AG04450 (cell line): ENCODE data around the gene IGF2BP3. TPM values are rescaled to one million over a fixed set of nuclear protein-coding genes. Genes with fewer than 3 reads are reported as not detected.

Experiments used
- CTCF ChIA-PET: fragments of 300-600, 350-600 bp; formaldehyde crosslinking; extraction: SDS; loops from one replicate; lab custom pipeline; 2022; ENCODE audit warnings: antibody characterized with exemption, inconsistent platforms; lab: Charles Lee
- POLR2A ChIA-PET: fragments of 350-600 bp; formaldehyde crosslinking; extraction: SDS; loops from one replicate; lab custom pipeline; 2021; ENCODE audit warnings: antibody characterized with exemption, inconsistent platforms; lab: Yijun Ruan, JAX
- DNase-seq: peaks from one replicate; pipeline ENCODE4 v3.0.0-alpha.2; 2011; ENCODE audit warnings: low read depth, low spot score
- H3K27ac ChIP-seq: one replicate; pipeline ENCODE4 v1.5.1; 2012; ENCODE audit warnings: low read depth, low read length, control low read depth
- H3K27me3 ChIP-seq: one replicate; pipeline ENCODE4 v1.6.0; 2012; ENCODE audit warnings: low read length; ENCODE audit not compliant: control insufficient read depth, insufficient read depth
- H3K4me3 ChIP-seq: 2 replicates; pipeline ENCODE4 v1.5.1; 2011; ENCODE audit warnings: mild to moderate bottlenecking, low read depth, low read length, control low read depth
- H3K9me3 ChIP-seq: 2 replicates; pipeline ENCODE4 v1.5.1; 2012; ENCODE audit warnings: low read length; ENCODE audit not compliant: control insufficient read depth, insufficient read depth
- polyA plus RNA-seq: library from polyadenylated mRNA; depleted of rRNA; stranded (reverse); fragments of >200 nt; gene quantifications from 2 replicates; pipeline ENCODE4 v1.2.3, GENCODE V29; 2011
- TF ChIP-seq, protein P1 (sequence below): IDR thresholded peaks from 2 replicates; pipeline ENCODE4 v1.5.1; 2011; ENCODE audit warnings: low read depth, low read length, control low read depth, inconsistent platforms

IGF2BP3 gene
- polyA plus RNA-seq, 1 experiment = 98.2 TPM

DNA sequence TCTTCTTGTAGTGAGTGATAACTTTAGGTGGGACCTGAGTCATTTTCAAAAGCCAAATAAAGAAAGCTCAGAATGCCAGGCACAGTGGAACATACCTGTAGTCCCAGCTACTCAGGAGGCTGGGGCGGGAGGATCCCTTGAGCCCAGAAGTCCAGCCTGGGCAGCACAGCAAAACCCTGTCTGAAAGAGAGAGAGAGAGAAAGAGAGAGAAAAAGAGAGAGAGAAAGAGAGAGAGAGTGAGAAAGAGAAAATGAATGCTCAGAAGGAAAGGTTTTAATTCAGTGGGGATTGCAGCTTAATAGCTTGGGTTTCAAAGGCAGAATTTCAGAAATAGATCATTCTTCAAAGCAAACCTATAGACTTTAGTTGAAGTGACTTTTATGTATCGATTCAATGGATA is 198.0 kb downstream of the IGF2BP3 start:
- TF ChIP-seq, protein P1, sequence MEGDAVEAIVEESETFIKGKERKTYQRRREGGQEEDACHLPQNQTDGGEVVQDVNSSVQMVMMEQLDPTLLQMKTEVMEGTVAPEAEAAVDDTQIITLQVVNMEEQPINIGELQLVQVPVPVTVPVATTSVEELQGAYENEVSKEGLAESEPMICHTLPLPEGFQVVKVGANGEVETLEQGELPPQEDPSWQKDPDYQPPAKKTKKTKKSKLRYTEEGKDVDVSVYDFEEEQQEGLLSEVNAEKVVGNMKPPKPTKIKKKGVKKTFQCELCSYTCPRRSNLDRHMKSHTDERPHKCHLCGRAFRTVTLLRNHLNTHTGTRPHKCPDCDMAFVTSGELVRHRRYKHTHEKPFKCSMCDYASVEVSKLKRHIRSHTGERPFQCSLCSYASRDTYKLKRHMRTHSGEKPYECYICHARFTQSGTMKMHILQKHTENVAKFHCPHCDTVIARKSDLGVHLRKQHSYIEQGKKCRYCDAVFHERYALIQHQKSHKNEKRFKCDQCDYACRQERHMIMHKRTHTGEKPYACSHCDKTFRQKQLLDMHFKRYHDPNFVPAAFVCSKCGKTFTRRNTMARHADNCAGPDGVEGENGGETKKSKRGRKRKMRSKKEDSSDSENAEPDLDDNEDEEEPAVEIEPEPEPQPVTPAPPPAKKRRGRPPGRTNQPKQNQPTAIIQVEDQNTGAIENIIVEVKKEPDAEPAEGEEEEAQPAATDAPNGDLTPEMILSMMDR = no peak
- H3K27ac ChIP-seq = no peak overlapping the region
- no peak overlapping the region for H3K4me3 ChIP-seq
- peaks cover 22% of the 10 kb centered on the region for H3K27me3 ChIP-seq
- ChIA-PET CTCF (interaction anchor here (0.5 to 6.2 kb wide), 39 partner anchors 10 to 449 kb away, joined by 3 to 101 read pairs (median 5); partner anchors contain the start of gene MALSU1), POLR2A (interaction anchor here (0.5 kb wide), 1 partner anchor 167 kb away, joined by 3 read pairs; no protein-coding TSS in a partner anchor)
- DNase-seq = no peak
- no peaks in the 10 kb centered on the region for H3K9me3 ChIP-seq

DNA sequence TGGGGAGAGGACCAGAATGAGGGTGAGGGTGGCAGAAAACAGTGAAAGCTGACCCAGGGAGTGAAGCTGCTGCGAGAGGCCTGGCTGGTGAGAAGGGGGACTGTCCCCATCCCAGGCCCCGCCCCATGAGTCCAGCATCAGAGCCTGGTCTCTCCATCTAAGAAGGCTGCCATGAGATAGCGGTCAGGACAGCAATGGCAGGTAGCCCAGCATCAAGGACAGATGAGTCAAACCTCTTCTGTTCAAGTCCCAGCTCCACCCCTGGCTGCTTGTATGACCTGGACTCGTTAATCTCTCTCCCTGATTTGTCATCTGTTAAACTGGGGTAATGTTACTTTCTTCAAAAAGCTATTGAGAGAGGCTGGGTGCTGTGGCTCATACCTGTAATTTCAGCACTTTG is 201.5 kb downstream of the IGF2BP3 start:
- Histone ChIP-seq H3K27me3 (peaks cover 25% of the 10 kb centered on the region), H3K4me3 (no peak overlapping the region), H3K27ac (no peak overlapping the region), H3K9me3 (no peaks in the 10 kb centered on the region)
- DNase-seq = no peak
- ChIA-PET CTCF (interaction anchor here (1.0 kb wide), 1 partner anchor 10 kb away, joined by 3 read pairs; no protein-coding TSS in a partner anchor), POLR2A (no interaction called here)
- TF ChIP-seq, protein P1 = no peak

DNA sequence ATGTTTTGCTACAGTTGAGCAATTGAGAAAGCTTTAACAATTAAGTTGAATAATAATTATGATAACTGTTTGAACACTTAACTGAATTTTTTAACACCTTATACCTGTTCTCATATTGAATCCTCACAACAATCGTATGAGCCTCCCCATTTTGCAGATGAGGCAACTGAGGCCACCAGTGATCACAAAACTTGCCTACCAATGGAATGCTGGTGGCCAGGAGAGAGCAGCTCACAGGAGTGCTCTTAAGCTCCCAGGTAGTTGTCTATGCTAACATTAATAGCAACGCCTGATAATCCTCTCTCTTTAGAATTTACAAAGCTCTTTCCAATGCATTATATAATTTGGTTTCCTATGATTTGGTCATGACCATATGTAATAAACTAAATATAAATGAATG is 202.1 kb downstream of the IGF2BP3 start:
- ChIA-PET CTCF (interaction anchor here (0.9 to 1.0 kb wide), 2 partner anchors 9 to 10 kb away, joined by 3 read pairs; no protein-coding TSS in a partner anchor), POLR2A (no interaction called here)
- Histone ChIP-seq H3K9me3 (no peaks in the 10 kb centered on the region), H3K27me3 (peaks cover 25% of the 10 kb centered on the region), H3K27ac (no peak overlapping the region), H3K4me3 (no peak overlapping the region)
- no peak for DNase-seq
- TF ChIP-seq, protein P1 = no peak

DNA sequence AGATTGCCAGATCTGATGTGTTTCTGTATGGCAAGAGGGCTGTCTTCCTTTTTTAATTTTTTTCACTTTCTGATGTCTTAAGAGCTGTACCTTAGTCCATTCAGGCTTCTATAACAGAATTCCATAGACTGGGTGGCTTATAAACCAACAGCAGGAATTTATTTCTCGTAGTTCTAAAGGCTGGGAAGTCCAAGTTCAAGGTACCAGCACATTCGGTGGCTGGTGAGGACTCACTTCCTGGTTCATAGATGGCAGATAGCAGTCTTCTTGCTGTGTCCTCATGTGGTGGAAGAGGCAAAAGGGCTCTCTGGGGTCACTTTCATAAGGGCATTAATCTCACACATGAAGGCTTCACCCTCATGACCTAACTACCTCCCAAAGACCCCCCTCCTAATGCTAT is 202.9 kb downstream of the IGF2BP3 start:
- H3K27me3 ChIP-seq = peaks cover 22% of the 10 kb centered on the region
- no peak overlapping the region for H3K4me3 ChIP-seq
- no peak overlapping the region for H3K27ac ChIP-seq
- ChIA-PET CTCF (interaction anchor here (0.9 kb wide), 1 partner anchor 10 kb away, joined by 3 read pairs; no protein-coding TSS in a partner anchor), POLR2A (no interaction called here)
- H3K9me3 ChIP-seq = no peaks in the 10 kb centered on the region
- DNase-seq = no peak
- TF ChIP-seq, protein P1 = no peak

DNA sequence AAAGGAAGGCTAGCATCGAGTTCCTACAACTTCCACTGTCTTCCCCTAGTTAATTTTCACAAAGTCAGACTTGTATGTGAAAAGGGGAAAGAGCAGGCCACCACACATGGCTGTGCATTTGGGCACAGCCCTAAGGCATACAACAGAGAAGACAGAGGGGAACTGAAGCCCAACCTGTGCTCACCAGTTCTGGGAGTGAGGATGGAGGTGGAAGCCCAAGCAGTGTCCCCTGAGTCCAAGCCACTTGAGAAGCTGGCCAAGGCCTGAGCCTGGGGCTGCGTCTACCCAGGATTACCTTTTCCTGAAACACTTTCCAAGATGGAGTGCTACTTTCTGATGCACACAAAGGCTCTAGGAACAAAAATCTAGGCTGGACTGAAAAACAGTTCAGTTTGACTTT is 203.4 kb downstream of the IGF2BP3 start:
- POLR2A ChIA-PET = no interaction called here
- peaks cover 20% of the 10 kb centered on the region for H3K27me3 ChIP-seq
- no peak for DNase-seq
- no peaks in the 10 kb centered on the region for H3K9me3 ChIP-seq
- no peak overlapping the region for H3K27ac ChIP-seq
- CTCF ChIA-PET = no interaction called here
- H3K4me3 ChIP-seq = no peak overlapping the region
- TF ChIP-seq, protein P1 = no peak
